ENCODE measurements around the gene RPS14.
"Not testable (repeated sequence)": the region's sequence is repeated elsewhere in the genome, so short reads cannot be mapped to it uniquely, and the experiment has no call there.

The RPS14 gene

GRCh38 chr5:150438873-150439546 is 10.5 kb downstream of the RPS14 start:
- peak in 1 of 2 experiments; percentile 58 for DNase-seq (ENCODE audit: low read depth in 1 of 2, low spot score in 1 of 2)
- no peak for TF ChIP-seq JUND (IDR thresholded peaks at IDR 0.05; ENCODE audit: low read depth)
- in situ Hi-C loops (cut with HindIII; ENCODE audit: low pct_unique_long_range_greater_than_20kb, low sequenced_read_pairs) = no loop called here

GRCh38 chr5:150436141-150436680 is 13.3 kb downstream of the RPS14 start:
- DNase-seq (ENCODE audit: low read depth in 1 of 2, low spot score in 1 of 2) = peak; percentile 88 to 91

GRCh38 chr5:150434464-150434863 is 15.1 kb downstream of the RPS14 start:
- no peak for TF ChIP-seq JUND (IDR thresholded peaks at IDR 0.05; ENCODE audit: low read depth)
- peak in 1 of 2 experiments; percentile 41 for DNase-seq (ENCODE audit: low read depth in 1 of 2, low spot score in 1 of 2)
- in situ Hi-C loops (cut with HindIII; ENCODE audit: low pct_unique_long_range_greater_than_20kb, low sequenced_read_pairs) = no loop called here

More at GRCh38 chr5:150436141-150436680, 13.3 kb downstream of the RPS14 start:
- no peak for TF ChIP-seq JUND (IDR thresholded peaks at IDR 0.05; ENCODE audit: low read depth)
- in situ Hi-C loops (cut with HindIII; ENCODE audit: low pct_unique_long_range_greater_than_20kb, low sequenced_read_pairs) = no loop called here

GRCh38 chr5:150431574-150431973 is 18.0 kb downstream of the RPS14 start:
- DNase-seq (ENCODE audit: low read depth in 1 of 2, low spot score in 1 of 2) = no peak
- in situ Hi-C loops (cut with HindIII; ENCODE audit: low pct_unique_long_range_greater_than_20kb, low sequenced_read_pairs) = no loop called here
- TF ChIP-seq JUND (IDR thresholded peaks at IDR 0.05; ENCODE audit: low read depth) = no peak

- DNase-seq (ENCODE audit: low read depth in 1 of 2, low spot score in 1 of 2) = no peak
- in situ Hi-C loops (cut with HindIII; ENCODE audit: low pct_unique_long_range_greater_than_20kb, low sequenced_read_pairs) = no loop called here
Measured at GRCh38 chr5:150431048-150431447, 18.5 kb downstream of the RPS14 start.

GRCh38 chr5:150429410-150429873 is 20.1 kb downstream of the RPS14 start:
- no peak for DNase-seq (ENCODE audit: low read depth in 1 of 2, low spot score in 1 of 2)
- no peak for TF ChIP-seq JUND (IDR thresholded peaks at IDR 0.05; ENCODE audit: low read depth)
- in situ Hi-C loops (cut with HindIII; ENCODE audit: low pct_unique_long_range_greater_than_20kb, low sequenced_read_pairs) = no loop called here

More at GRCh38 chr5:150431048-150431447, 18.5 kb downstream of the RPS14 start:
- TF ChIP-seq JUND (IDR thresholded peaks at IDR 0.05; ENCODE audit: low read depth) = no peak

GRCh38 chr5:150428978-150429377 is 20.6 kb downstream of the RPS14 start:
- TF ChIP-seq JUND (IDR thresholded peaks at IDR 0.05; ENCODE audit: low read depth) = no peak
- DNase-seq (ENCODE audit: low read depth in 1 of 2, low spot score in 1 of 2) = no peak
- in situ Hi-C loops (cut with HindIII; ENCODE audit: low pct_unique_long_range_greater_than_20kb, low sequenced_read_pairs) = no loop called here

- no peak for TF ChIP-seq JUND (IDR thresholded peaks at IDR 0.05; ENCODE audit: low read depth)
- DNase-seq (ENCODE audit: low read depth in 1 of 2, low spot score in 1 of 2) = peak in 1 of 2 experiments; percentile 63
- in situ Hi-C loops (cut with HindIII; ENCODE audit: low pct_unique_long_range_greater_than_20kb, low sequenced_read_pairs) = no loop called here
Measured at GRCh38 chr5:150428106-150428876, 21.2 kb downstream of the RPS14 start.

- DNase-seq (ENCODE audit: low read depth in 1 of 2, low spot score in 1 of 2); in situ Hi-C loops (cut with HindIII; ENCODE audit: low pct_unique_long_range_greater_than_20kb, low sequenced_read_pairs): not testable (repeated sequence)
Measured at GRCh38 chr5:150426165-150426564, 23.4 kb downstream of the RPS14 start.

GRCh38 chr5:150422758-150423157 is 26.8 kb downstream of the RPS14 start:
- in situ Hi-C loops (cut with HindIII; ENCODE audit: low pct_unique_long_range_greater_than_20kb, low sequenced_read_pairs) = no loop called here
- no peak for DNase-seq (ENCODE audit: low read depth in 1 of 2, low spot score in 1 of 2)
- TF ChIP-seq JUND (IDR thresholded peaks at IDR 0.05; ENCODE audit: low read depth) = no peak

GRCh38 chr5:150422075-150422474 is 27.5 kb downstream of the RPS14 start:
- DNase-seq (ENCODE audit: low read depth in 1 of 2, low spot score in 1 of 2) = no peak
- in situ Hi-C loops (cut with HindIII; ENCODE audit: low pct_unique_long_range_greater_than_20kb, low sequenced_read_pairs) = no loop called here
- TF ChIP-seq JUND (IDR thresholded peaks at IDR 0.05; ENCODE audit: low read depth) = no peak

- TF ChIP-seq JUND (IDR thresholded peaks at IDR 0.05; ENCODE audit: low read depth) = no peak
- DNase-seq (ENCODE audit: low read depth in 1 of 2, low spot score in 1 of 2) = no peak
- in situ Hi-C loops (cut with HindIII; ENCODE audit: low pct_unique_long_range_greater_than_20kb, low sequenced_read_pairs) = no loop called here
Measured at GRCh38 chr5:150419630-150420270, 29.8 kb downstream of the RPS14 start.

- DNase-seq (ENCODE audit: low read depth in 1 of 2, low spot score in 1 of 2); in situ Hi-C loops (cut with HindIII; ENCODE audit: low pct_unique_long_range_greater_than_20kb, low sequenced_read_pairs): not testable (repeated sequence)
Measured at GRCh38 chr5:150413902-150414790, 35.4 kb downstream of the RPS14 start.

Data from T47D (cell line).